T47D (cell line): ENCODE results near the gene MFSD2A.

Experiments
- DNase-seq, 2 experiments: peaks; one replicate each; pipeline versions ENCODE4 v3.0.0 to v3.0.0-alpha.2; 2011 to 2012; ENCODE audit warnings: low read depth in 1 of 2, low spot score in 1 of 2
- JUND ChIP-seq: IDR thresholded peaks from 2 replicates; pipeline ENCODE4 v1.6.1; 2012; ENCODE audit warnings: low read depth
- in situ Hi-C: cut with HindIII; loops from 2 replicates; pipeline ENCODE4 v1.10.0; 2016; ENCODE audit warnings: low sequenced_read_pairs, low pct_unique_long_range_greater_than_20kb

Gene MFSD2A

GRCh38 chr1:39926820-39927219 is 28.1 kb upstream of the MFSD2A start:
- no peak for DNase-seq
- no peak for TF ChIP-seq JUND
- in situ Hi-C loops: no loop called here

- DNase-seq: no peak
- in situ Hi-C loops: no loop called here
- no peak for TF ChIP-seq JUND
Observed at GRCh38 chr1:39927538-39927937, 27.4 kb upstream of the MFSD2A start.

GRCh38 chr1:39928809-39929587 is 25.9 kb upstream of the MFSD2A start:
- TF ChIP-seq JUND: no peak
- in situ Hi-C loops: no loop called here

GRCh38 chr1:39933956-39934941 is 20.7 kb upstream of the MFSD2A start:
- in situ Hi-C loops: no loop called here
- peak in 1 of 2 experiments; percentile 2 for DNase-seq
- no peak for TF ChIP-seq JUND

More at GRCh38 chr1:39928809-39929587, 25.9 kb upstream of the MFSD2A start:
- no peak for DNase-seq

GRCh38 chr1:39936724-39937491 is 18.0 kb upstream of the MFSD2A start:
- in situ Hi-C loops: no loop called here
- no peak for TF ChIP-seq JUND
- DNase-seq: no peak

- TF ChIP-seq JUND: no peak
- no peak for DNase-seq
- in situ Hi-C loops: no loop called here
Observed at GRCh38 chr1:39938856-39939255, 16.1 kb upstream of the MFSD2A start.

GRCh38 chr1:39940253-39940652 is 14.7 kb upstream of the MFSD2A start:
- no peak for DNase-seq
- in situ Hi-C loops: no loop called here
- TF ChIP-seq JUND: no peak

GRCh38 chr1:39940980-39941871 is 13.7 kb upstream of the MFSD2A start:
- DNase-seq: no peak
- in situ Hi-C loops: no loop called here
- TF ChIP-seq JUND: no peak

GRCh38 chr1:39943471-39944290 is 11.3 kb upstream of the MFSD2A start:
- in situ Hi-C loops: no loop called here
- DNase-seq: no peak
- no peak for TF ChIP-seq JUND

- DNase-seq: no peak
- in situ Hi-C loops: no loop called here
- TF ChIP-seq JUND: no peak
Observed at GRCh38 chr1:39944410-39945112, 10.4 kb upstream of the MFSD2A start.
